ENCODE data around the gene GAB1. TPM values are rescaled to one million over a fixed set of nuclear protein-coding genes. Genes with fewer than 3 reads are reported as not detected.

The GAB1 gene
- total RNA-seq, 1 experiment from 2014 or later: 15.3 TPM

DNA sequence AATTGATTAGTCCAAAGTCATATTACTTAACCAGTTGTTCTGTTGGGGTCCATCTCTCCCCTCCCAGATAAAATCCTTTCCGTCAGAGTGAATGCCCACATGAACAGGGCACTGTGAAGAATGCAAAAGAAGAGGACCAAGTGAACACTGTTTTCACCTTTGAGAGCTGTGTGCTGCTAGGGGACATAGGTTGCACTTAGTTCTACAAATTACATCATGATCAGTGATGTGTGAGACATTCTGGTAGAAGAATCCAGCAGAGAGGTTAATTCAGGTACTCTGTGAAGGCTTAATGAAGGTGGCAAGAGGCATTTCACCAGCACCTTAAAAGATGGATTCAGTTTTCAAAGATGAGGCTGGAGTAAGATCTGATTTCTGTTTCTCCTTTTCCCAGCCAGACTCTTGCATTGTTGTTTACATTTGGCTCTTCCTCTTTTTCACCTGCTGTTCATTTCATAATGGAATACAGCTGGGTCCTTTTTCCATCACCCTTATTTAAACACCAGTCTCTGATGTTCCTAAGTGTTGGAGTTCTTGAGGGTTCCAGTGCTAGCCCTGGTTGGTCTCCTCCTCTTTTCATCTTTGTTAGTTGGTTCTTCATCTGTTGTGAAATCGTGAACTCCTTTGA is 10.9 kb downstream of the GAB1 start:
- H3K9ac ChIP-seq (ENCODE audit: extremely low read depth, insufficient read length, low read length): no peak overlapping the region
- Mint-ChIP-seq H3K27me3 (ENCODE audit: low read depth) (no peaks in the 10 kb centered on the region; the same call in 1 of the 2 replicates), H3K4me3 (no peak overlapping the region), H3K4me1 (peaks cover 46 to 50% of the 10 kb centered on the region in 2 experiments), H3K27ac (no peak overlapping the region), H3K36me3 (ENCODE audit: insufficient read depth in 1 of 3, low read depth in 3 of 3) (peaks cover 0 to 7% (median 0%) of the 10 kb centered on the region in 3 experiments; a peak in 1 of 7 replicates), H3K9me3 (no peaks in the 10 kb centered on the region)
- H4K5ac ChIP-seq (ENCODE audit: insufficient read length, low read depth, low read length): no peak overlapping the region
- H4K8ac ChIP-seq (replicated peaks; ENCODE audit: insufficient read length, low read depth, low read length): no peak overlapping the region
- no peak for TF ChIP-seq CTCF (conservative IDR thresholded peaks at IDR 0.05)
- no peak overlapping the region for H3K4me2 ChIP-seq (ENCODE audit: insufficient read depth, insufficient read length, low read length)
- no peak overlapping the region for H3K56ac ChIP-seq (ENCODE audit: insufficient read length, low read depth, low read length)
- H2AK5ac ChIP-seq (ENCODE audit: insufficient read length, low read length): no peak overlapping the region
- no peak overlapping the region for H4K91ac ChIP-seq (ENCODE audit: insufficient read length, low read depth, low read length)
- H3T11ph ChIP-seq (ENCODE audit: low read length): no peak overlapping the region
- H3K23ac ChIP-seq (ENCODE audit: insufficient read length, low read depth, low read length): no peak overlapping the region
- H3K4ac ChIP-seq (ENCODE audit: low read depth, low read length): no peak overlapping the region
- no peak overlapping the region for H2BK5ac ChIP-seq (ENCODE audit: insufficient read length, low read length)
- no CpG with 5 or more reads among the region's 2 CpGs for WGBS (ENCODE audit: extremely low coverage, insufficient read length, low lambda C conversion rate)
- H3K9me3 ChIP-seq (ENCODE audit: control insufficient read depth, low read depth, low read length): no peaks in the 10 kb centered on the region
- peaks cover 11% of the 10 kb centered on the region; the same call in 1 of the 2 replicates for H3K4me1 ChIP-seq (ENCODE audit: insufficient read depth, low read length)
- peaks cover 3% of the 10 kb centered on the region for H3K79me1 ChIP-seq (ENCODE audit: insufficient read depth, low read depth, low read length, poor library complexity, severe bottlenecking)
- no peak overlapping the region for H3K18ac ChIP-seq (ENCODE audit: insufficient read length, low read depth, low read length)
- no peaks in the 10 kb centered on the region for H4K20me1 ChIP-seq (ENCODE audit: control insufficient read depth, insufficient read depth, insufficient read length)
- no peak overlapping the region for H2BK15ac ChIP-seq (ENCODE audit: low read depth, low read length)
- H3K23me2 ChIP-seq (ENCODE audit: insufficient read length, low read depth, low read length, poor library complexity, severe bottlenecking): no peaks in the 10 kb centered on the region
- no peak overlapping the region for H2BK12ac ChIP-seq (ENCODE audit: insufficient read length, low read depth, low read length)
- H2BK20ac ChIP-seq (ENCODE audit: low read depth, low read length, poor library complexity, severe bottlenecking): no peak overlapping the region
- no peak overlapping the region for H3K27ac ChIP-seq (ENCODE audit: insufficient read length, low read depth, low read length)
- no peak overlapping the region for H3K14ac ChIP-seq (ENCODE audit: insufficient read depth, low read length)
- H3K27me3 ChIP-seq (ENCODE audit: insufficient read depth, low read length): no peaks in the 10 kb centered on the region
- no peak for DNase-seq
- no peak overlapping the region for H2AFZ ChIP-seq (ENCODE audit: low read length)
- no peaks in the 10 kb centered on the region; the same call in 1 of the 2 replicates for H3K79me2 ChIP-seq (ENCODE audit: insufficient read depth, low read length)
- H2BK120ac ChIP-seq (ENCODE audit: low read depth, low read length, poor library complexity, severe bottlenecking): no peak overlapping the region
